GM15510 (cell line): ENCODE data around the gene SOAT2.
A peak's percentile ranks its signal among the peaks of the same experiment; 100 is the strongest.

Experiments
- POLR2A ChIP-seq: IDR thresholded peaks from 3 replicates; pipeline ENCODE4 v1.6.1; 2011; ENCODE audit warnings: borderline replicate concordance; ENCODE audit not compliant: insufficient read length; ENCODE audit errors: extremely low read depth

The SOAT2 gene

DNA sequence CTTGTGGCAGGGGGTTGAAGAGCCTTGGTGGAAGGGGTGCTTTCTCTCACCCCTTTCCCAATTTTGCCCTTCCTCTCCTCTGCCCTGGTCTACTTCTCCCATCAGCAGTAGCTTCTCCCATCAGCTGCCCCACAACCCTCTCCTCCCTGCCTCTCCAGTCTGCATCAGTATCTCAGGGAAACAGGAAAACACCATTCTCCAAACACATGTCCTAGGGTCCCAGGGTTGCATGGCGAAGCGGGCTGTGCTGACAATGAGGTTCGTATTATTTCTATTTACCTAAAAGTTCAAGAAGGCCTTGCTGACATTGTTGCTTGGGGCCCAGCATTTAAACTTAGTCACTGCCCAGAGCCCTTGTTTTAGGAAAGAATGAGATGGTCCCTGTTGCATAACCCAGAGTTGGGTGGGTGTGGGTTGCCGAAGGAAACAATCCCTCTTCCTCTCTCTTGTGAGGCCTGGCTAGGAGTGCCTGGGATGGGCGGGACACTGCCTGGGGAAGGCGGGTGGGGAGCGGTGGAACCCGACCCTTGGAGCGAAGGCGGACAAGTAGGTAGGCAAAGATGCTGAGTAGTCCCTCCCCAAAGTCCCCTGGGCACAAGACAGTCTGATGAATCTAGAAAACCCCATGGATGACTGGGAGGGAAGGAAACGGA, 7.1 kb upstream of the SOAT2 start:
- TF ChIP-seq POLR2A, result no peak

DNA sequence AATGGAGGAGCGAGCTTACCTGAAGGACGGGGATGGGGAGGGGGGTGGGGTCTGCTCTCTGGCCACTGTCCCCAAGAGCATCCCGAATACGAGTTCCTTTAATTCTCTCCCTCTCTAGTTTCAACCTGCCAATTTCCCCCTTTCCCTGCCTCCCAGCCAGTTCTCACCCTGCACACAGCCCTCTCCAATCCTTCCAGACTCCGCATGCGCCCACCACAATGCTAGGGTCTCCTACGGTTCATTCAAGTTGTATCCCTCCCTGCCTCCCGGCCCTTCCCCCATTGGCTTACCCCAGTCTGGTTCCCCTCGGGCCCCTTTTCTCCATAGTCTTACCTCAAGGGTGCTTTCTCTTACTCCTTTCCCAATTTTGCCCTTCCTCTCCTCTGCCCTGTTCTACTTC, 6.5 kb upstream of the SOAT2 start:
- no peak for TF ChIP-seq POLR2A

DNA sequence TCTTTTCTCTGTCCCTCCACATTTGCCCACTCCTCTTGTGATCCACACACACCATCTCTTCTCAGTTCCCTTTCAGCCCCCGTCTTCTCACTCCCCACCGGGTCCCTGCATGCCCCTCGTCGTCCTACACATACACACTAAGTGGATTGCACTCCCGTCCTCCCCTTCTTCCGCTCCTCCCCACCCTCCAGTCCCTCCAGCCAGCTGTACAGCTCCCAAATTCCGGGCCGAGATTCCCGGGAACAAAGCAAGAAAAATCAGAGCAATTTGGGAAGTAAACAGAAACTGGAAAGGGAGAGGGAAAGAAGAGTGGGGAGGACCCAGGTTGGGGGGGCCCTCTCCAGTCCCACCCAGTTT, 6.1 kb upstream of the SOAT2 start:
- TF ChIP-seq POLR2A, result no peak

DNA sequence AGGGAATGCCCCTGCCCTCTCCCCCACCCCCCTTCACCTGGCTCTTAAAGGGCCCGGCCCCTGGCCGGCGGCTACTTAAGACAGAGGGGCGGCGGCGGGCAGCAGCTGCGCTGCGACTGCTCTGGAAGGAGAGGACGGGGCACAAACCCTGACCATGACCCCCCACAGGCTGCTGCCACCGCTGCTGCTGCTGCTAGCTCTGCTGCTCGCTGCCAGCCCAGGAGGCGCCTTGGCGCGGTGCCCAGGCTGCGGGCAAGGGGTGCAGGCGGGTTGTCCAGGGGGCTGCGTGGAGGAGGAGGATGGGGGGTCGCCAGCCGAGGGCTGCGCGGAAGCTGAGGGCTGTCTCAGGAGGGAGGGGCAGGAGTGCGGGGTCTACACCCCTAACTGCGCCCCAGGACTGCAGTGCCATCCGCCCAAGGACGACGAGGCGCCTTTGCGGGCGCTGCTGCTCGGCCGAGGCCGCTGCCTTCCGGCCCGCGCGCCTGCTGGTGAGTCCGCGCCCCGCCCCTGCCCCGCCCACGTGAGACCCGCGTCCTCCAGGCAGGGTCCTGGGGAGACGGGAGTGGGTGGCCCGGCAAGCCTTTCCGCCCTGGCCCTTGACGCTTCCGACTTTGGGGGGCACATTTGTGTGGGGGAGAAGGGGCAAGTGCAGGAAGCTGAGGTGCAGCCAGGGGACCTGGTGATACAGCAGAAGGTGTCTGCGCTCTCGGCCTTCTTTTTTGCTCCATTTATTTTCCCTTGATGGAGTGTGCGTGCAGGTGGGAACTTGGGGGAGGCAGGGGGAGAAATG, 5.5 kb upstream of the SOAT2 start, which contains the start of gene IGFBP6:
IGFBP6 (plus strand) TSS at position 104 of the 790 bp plus-strand sequence; CDS start at position 155, 51 bp downstream.
- peak; percentile 24 for TF ChIP-seq POLR2A

DNA sequence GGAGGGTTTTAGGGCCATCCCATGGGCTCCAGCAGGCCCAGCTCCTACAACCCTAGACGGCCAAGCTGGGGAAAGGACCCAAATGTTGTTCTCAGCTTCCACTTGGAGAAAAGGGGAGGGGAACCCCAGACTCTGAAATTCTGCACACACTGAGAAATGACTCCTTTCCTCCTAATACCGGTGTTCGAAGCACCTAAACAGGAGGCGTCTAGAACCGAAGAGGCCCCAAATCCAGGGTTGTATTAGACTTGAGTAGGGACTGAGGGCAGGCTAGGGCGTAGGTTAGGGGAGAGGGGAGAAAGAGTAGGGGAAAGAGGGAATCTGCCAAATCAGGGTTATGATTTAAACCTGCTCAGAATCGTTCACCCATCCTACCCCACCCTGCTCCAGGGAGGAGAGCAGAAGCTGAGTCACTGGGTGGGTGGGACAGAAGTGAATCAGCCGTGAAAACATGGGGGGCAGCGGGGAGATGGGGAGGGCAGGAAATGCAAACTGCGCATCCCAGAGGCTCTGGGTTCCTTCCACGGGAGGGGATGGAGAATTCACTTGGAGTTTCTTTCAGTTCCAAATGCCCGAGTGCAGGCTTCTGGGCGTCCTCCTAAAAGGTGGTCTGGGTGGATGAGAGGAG, 4.8 kb upstream of the SOAT2 start:
- TF ChIP-seq POLR2A, result no peak

DNA sequence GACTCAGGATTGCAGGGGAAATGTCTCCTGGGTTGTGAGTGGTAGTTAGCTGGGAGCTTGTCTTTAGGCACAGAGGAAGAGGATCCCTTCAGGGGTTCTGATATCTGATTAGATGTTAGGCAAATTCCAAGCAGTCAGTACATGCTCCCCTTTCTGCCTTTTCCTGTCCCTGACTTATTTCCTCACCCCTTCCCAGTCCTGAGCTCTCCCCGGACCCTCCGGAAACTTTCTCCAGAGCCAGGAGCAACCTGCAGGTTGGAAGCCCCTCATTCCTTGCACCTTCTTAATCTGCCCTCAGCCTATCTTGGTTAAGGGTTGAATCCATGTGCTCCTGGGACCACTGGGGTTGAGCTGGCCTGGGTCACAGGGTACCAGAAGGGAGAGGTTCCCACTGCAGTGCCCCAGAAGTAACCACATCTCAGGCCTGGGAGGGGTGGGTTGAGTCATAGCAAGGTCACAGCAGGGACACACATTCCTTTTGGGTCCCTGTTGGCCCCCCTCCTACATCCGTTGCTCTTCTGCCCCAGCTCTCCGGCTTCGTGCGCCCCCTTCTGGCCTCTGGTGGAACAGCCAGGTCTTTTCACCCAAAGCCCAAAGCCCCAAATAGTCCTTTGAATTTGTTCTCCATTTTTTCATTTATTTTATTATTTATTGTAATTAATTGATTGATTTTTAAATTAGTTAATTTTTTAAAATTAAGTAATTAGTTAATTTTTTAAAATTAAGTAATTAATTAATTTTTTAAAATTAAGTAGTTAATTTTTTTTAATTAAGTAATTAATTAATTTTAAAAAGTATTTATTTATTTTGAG, 4.0 kb upstream of the SOAT2 start:
- no peak for TF ChIP-seq POLR2A

DNA sequence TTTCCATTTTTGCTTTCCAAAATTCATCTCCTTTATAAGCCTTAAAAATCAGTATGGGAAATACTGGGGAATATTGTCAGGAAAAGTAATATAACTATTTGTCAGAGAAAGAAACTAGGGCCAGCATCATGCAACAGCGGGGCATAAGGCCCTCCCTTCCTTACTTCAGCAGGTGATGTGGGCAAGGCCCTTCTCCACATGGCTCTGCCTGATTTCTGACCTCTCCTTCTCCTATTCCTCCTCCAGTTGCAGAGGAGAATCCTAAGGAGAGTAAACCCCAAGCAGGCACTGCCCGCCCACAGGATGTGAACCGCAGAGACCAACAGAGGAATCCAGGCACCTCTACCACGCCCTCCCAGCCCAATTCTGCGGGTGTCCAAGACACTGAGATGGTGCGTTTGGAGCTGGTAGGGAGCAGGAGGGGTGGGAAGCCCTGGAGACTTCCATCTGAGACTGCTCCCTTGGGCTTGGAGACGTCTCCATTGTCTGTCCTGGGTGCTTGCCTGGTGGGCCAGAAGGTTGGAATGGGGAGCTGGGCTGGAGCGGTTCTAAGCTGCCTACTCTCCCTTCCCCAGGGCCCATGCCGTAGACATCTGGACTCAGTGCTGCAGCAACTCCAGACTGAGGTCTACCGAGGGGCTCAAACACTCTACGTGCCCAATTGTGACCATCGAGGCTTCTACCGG, 2.7 kb upstream of the SOAT2 start:
- TF ChIP-seq POLR2A, result no peak

DNA sequence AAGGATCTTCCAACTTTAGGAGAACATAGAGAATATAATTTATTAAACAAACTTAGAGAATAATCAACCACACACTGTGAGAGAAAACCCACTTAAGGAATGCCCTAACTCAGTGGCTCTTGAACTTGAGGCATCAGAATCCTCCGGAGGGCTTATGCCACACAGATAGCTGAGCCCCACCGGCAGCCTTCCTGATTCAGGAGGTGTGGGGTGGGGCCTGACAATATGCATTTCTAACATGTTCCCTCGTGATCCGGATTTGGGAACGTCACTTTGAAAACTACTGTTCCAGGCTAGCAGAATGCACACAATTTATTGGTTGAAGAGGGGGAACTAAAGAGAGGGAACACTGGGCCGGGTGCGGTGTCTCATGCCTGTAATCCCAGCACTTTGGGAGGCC, 2.0 kb upstream of the SOAT2 start:
- no peak for TF ChIP-seq POLR2A

DNA sequence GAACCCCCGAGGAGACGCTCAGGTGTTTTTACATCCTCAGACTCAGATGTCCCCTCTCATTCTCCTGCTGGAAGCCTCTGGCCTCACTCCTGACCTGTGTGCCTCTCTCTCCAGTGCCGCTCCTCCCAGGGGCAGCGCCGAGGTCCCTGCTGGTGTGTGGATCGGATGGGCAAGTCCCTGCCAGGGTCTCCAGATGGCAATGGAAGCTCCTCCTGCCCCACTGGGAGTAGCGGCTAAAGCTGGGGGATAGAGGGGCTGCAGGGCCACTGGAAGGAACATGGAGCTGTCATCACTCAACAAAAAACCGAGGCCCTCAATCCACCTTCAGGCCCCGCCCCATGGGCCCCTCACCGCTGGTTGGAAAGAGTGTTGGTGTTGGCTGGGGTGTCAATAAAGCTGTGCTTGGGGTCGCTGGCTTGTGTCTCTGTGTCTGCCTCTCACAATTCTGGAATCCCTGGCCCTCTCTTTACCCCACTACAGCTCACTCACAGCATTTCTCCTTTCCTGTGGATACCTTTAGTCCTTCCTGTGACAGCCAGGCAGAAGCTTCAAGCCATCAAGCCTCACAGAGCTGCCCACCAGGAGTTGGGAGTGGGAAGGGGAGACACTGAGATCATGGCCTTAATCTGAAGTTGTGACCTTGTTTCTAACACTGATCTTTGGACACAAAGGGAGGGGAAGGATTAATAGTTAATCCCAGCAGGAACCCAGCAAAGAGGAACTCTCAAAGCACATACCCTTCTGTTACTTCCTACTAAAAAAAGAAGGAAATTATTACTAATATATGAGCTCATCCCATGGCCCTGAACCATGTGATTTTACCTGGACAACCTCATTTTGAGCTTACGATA, 1.1 kb upstream of the SOAT2 start:
- no peak for TF ChIP-seq POLR2A

DNA sequence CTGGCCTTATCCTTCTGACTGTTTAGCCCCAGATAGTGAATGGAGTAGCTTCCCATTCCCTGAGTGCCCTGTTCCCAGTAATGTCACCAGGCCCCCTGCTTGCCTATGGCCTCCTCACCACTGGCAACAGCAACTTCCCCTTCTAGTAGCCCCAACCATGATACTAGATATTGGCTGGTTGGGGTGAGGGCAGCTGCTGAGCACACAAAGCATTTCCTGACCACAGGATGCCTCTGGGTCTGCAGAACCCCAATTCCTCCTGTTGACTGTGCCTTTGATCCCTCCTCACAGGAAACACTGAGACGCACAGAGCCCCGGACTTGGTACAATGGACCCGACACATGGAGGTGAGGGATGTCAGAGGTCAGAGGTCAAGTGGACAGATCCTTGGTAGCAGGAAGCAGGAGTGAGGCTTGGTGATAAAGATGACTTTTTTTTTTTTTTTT, 597 bp downstream of the SOAT2 start:
- no peak for TF ChIP-seq POLR2A

DNA sequence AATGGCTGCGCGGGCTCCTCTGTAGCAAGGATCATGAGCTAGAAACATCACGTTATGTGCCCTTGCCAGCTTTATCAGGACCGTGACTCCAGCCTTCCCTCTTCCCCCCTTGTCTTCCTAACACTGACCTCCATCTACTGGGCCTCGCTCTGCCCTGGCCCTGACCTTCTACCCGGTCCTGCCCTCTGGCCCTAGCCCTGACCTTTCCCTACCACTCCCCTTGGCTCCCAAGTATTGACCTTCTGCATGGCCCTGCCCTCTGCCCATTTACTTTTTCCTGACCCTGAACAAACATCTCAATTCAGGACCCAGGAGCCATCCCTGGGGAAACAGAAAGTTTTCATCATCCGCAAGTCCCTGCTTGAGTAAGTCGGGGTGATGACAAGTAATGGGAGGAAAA, 2.0 kb downstream of the SOAT2 start:
- TF ChIP-seq POLR2A, result no peak

DNA sequence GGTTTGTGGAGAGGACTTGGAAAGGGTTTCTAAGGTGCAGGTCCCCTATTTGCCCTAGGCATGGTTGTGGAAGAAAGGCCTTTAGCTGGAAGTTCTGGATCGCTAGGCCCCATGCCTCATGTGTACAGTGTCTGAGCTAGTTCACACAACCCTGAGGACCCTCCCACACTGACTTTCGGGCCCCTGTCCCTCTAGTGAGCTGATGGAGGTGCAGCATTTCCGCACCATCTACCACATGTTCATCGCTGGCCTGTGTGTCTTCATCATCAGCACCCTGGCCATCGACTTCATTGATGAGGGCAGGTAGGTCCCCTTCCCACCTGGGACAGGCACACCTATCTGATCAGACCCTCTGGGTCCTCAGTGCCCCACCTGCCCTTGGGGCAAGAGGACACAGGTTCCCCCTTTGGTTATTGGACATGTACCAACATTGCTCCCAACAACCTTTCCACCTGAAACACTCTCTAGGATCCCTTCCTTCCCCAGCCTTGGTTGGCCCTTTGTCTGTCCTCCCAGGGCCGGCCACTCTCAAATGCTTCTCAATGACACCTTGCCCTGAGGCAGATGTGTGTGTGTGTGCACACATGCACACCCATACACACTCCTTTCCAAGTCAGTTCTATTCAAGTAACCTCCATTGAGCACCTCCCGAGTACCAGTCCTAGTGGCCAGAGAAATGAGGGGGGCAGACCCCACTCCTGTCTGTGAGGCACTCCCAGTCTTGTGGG, 2.6 kb downstream of the SOAT2 start:
- no peak for TF ChIP-seq POLR2A

DNA sequence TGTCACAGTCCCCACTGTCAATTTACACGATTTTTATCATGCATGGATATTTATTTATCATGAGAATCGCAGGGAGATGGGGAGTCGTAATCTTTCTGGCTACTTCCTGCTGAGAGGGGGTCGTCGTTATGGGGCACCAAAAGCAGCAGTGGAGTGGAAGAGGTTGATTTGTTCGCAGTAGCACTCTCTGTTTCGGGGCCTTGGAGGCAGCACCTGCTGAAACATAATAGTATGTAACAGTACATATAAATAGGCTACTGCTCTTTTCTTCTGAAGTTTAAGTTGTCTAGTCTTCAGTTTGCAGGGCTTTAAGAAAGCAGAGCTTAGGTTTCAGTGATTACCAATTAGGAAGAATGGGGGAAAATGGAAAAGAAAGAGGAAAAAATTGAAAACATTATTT, 3.8 kb downstream of the SOAT2 start:
- no peak for TF ChIP-seq POLR2A
